GM12878 (cell line): ENCODE measurements around the gene HACE1.

Experiments used
- BRCA1 ChIP-seq: IDR thresholded peaks from 2 replicates; pipeline ENCODE4 v1.6.1; 2011; ENCODE audit warnings: low read depth, low read length, improper control_type of control experiment
- CREB1 ChIP-seq: IDR thresholded peaks from 2 replicates; pipeline ENCODE4 v1.6.1; 2012; ENCODE audit warnings: low read depth, mild to moderate bottlenecking, inconsistent platforms
- FOXM1 ChIP-seq: IDR thresholded peaks from 2 replicates; pipeline ENCODE4 v1.6.1; 2012; ENCODE audit warnings: low read depth, mild to moderate bottlenecking, inconsistent platforms, low read length, moderate library complexity
- GABPA ChIP-seq: IDR thresholded peaks from 2 replicates; pipeline ENCODE4 v1.6.1; 2014; ENCODE audit warnings: antibody characterized with exemption, low read depth, mild to moderate bottlenecking, inconsistent platforms
- POLR2A ChIP-seq: IDR thresholded peaks from 2 replicates; pipeline ENCODE4 v1.6.1; 2011; ENCODE audit warnings: low read depth, mild to moderate bottlenecking, low read length
- POLR2AphosphoS5 ChIP-seq: IDR thresholded peaks from 2 replicates; pipeline ENCODE4 v1.6.1; 2011; ENCODE audit warnings: mild to moderate bottlenecking, low read length, inconsistent platforms
- RFX5 ChIP-seq: IDR thresholded peaks from 2 replicates; pipeline ENCODE4 v1.6.1; 2011; ENCODE audit warnings: low read depth, low read length, improper control_type of control experiment
- STAT1 ChIP-seq: fragments of 450-650 bp; conservative IDR thresholded peaks from 2 replicates; pipeline ENCODE4 v1.6.1; 2014; ENCODE audit warnings: antibody characterized with exemption, mild to moderate bottlenecking
- TAF1 ChIP-seq: IDR thresholded peaks from 2 replicates; pipeline ENCODE4 v1.6.1; 2011; ENCODE audit warnings: mild to moderate bottlenecking, low read depth, low read length, borderline replicate concordance
- ZNF274 ChIP-seq: IDR thresholded peaks from one replicate; pipeline ENCODE4 v1.8.0; 2011; ENCODE audit not compliant: insufficient read length, insufficient read depth
- TF ChIP-seq, protein P1 (sequence below): IDR thresholded peaks from 2 replicates; pipeline ENCODE4 v1.6.1; 2011; ENCODE audit warnings: borderline replicate concordance, low read depth, mild to moderate bottlenecking, moderate library complexity, mixed read lengths, low read length; ENCODE audit not compliant: insufficient read depth; ENCODE audit errors: extremely low read length
- TF ChIP-seq, protein P2 (sequence below): IDR thresholded peaks from 2 replicates; pipeline ENCODE4 v1.6.1; 2012; ENCODE audit warnings: low read depth, low read length, improper control_type of control experiment
- TF ChIP-seq, protein P3 (sequence below): IDR thresholded peaks from 2 replicates; pipeline ENCODE4 v1.6.1; 2011; ENCODE audit warnings: borderline replicate concordance, low read depth, mild to moderate bottlenecking, moderate library complexity, low read length; ENCODE audit not compliant: insufficient read depth, poor library complexity, severe bottlenecking

DNA sequence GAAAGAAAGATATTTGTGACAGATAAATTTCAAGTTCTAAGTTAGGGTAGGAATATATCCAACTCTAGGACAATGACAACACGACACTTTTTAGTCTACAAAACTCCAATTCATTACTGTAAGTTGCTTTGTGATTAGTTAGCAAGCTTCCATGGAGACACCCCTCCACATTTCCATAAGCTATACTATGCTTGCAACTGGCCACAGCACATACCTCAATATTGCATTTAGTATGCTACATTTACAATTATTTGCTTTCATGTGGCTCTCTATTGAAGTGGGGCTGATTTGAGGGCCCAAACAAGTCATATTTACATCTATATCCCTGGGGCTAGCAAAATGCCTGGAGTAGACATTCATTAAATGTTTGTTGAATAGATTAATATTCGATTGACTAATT lies 129.3 kb downstream of the HACE1 start:
- TF ChIP-seq POLR2AphosphoS5 (no peak), POLR2A (no peak), TAF1 (no peak), GABPA (no peak), ZNF274 (no peak), RFX5 (no peak), FOXM1 (no peak), CREB1 (no peak), STAT1 (no peak), BRCA1 (no peak)
- TF ChIP-seq, protein P1, sequence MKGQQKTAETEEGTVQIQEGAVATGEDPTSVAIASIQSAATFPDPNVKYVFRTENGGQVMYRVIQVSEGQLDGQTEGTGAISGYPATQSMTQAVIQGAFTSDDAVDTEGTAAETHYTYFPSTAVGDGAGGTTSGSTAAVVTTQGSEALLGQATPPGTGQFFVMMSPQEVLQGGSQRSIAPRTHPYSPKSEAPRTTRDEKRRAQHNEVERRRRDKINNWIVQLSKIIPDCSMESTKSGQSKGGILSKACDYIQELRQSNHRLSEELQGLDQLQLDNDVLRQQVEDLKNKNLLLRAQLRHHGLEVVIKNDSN, result no peak
- TF ChIP-seq, protein P2, sequence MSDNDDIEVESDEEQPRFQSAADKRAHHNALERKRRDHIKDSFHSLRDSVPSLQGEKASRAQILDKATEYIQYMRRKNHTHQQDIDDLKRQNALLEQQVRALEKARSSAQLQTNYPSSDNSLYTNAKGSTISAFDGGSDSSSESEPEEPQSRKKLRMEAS, result no peak
- TF ChIP-seq, protein P3, sequence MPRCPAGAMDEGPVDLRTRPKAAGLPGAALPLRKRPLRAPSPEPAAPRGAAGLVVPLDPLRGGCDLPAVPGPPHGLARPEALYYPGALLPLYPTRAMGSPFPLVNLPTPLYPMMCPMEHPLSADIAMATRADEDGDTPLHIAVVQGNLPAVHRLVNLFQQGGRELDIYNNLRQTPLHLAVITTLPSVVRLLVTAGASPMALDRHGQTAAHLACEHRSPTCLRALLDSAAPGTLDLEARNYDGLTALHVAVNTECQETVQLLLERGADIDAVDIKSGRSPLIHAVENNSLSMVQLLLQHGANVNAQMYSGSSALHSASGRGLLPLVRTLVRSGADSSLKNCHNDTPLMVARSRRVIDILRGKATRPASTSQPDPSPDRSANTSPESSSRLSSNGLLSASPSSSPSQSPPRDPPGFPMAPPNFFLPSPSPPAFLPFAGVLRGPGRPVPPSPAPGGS, result no peak
